Mesothelial cell of epicardium (in vitro differentiated cells): ENCODE results near the gene SLC19A2. TPM values are rescaled to one million over a fixed set of nuclear protein-coding genes. Genes with fewer than 3 reads are reported as not detected.

Experiments used
- DNase-seq, 2 experiments: peaks; one replicate each; pipeline ENCODE4 v3.0.0; 2021; ENCODE audit warnings: low spot score in 2 of 2; ENCODE audit not compliant: unreplicated experiment in 2 of 2
- H3K27ac Mint-ChIP-seq: 2 replicates; pipeline ENCODE4 v1.8.0; 2021; ENCODE audit warnings: mixed read lengths
- H3K27me3 Mint-ChIP-seq: 2 replicates; pipeline ENCODE4 v1.8.0; 2021; ENCODE audit warnings: low read depth, mixed read lengths
- H3K36me3 Mint-ChIP-seq: 2 replicates; pipeline ENCODE4 v1.8.0; 2021; ENCODE audit warnings: mixed read lengths
- H3K4me1 Mint-ChIP-seq: 2 replicates; pipeline ENCODE4 v1.8.0; 2021; ENCODE audit warnings: mixed read lengths
- H3K4me3 Mint-ChIP-seq: 2 replicates; pipeline ENCODE4 v1.8.0; 2021; ENCODE audit warnings: mild to moderate bottlenecking, moderate library complexity, mixed read lengths
- H3K9me3 Mint-ChIP-seq: 2 replicates; pipeline ENCODE4 v1.8.0; 2021; ENCODE audit warnings: mixed read lengths
- total RNA-seq: library from RNA; stranded (reverse); gene quantifications from 3 replicates; pipeline ENCODE4 v1.2.1, GENCODE V29; 2021
- TF ChIP-seq, protein P1 (sequence below): fragments of 200-600 bp; sonication (generic); IDR thresholded peaks from one replicate; pipeline ENCODE4 v1.5.0; 2021; ENCODE audit warnings: antibody characterized with exemption; ENCODE audit not compliant: unreplicated experiment

Gene SLC19A2
- total RNA-seq, 1 donor from 2014 or later: 18.2 TPM

DNA sequence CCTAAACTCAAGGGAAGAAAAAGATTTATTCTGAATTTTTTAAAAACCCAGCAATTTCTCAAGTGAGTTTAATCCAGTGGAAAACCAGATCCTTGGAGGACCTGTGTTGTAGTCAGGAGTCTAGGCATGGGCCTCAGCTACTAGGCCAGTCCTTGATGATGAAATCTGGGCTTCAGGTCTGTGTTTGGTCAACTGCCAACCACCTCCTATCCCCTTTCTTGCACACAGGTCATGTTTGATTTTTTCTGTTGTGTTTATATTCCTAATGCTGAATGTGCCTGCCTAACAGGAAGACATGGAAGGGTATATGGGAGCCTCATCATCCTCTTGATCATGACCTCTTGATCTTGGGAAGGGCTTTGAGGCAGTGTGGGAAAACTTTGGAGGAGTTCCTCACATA is 38.2 kb upstream of the SLC19A2 start:
- Mint-ChIP-seq H3K27ac (no peak overlapping the region), H3K4me1 (peaks cover 32% of the 10 kb centered on the region), H3K4me3 (no peak overlapping the region), H3K27me3 (no peaks in the 10 kb centered on the region), H3K9me3 (no peaks in the 10 kb centered on the region), H3K36me3 (no peaks in the 10 kb centered on the region)
- DNase-seq: no peak
- TF ChIP-seq, protein P1, sequence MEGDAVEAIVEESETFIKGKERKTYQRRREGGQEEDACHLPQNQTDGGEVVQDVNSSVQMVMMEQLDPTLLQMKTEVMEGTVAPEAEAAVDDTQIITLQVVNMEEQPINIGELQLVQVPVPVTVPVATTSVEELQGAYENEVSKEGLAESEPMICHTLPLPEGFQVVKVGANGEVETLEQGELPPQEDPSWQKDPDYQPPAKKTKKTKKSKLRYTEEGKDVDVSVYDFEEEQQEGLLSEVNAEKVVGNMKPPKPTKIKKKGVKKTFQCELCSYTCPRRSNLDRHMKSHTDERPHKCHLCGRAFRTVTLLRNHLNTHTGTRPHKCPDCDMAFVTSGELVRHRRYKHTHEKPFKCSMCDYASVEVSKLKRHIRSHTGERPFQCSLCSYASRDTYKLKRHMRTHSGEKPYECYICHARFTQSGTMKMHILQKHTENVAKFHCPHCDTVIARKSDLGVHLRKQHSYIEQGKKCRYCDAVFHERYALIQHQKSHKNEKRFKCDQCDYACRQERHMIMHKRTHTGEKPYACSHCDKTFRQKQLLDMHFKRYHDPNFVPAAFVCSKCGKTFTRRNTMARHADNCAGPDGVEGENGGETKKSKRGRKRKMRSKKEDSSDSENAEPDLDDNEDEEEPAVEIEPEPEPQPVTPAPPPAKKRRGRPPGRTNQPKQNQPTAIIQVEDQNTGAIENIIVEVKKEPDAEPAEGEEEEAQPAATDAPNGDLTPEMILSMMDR: no peak

DNA sequence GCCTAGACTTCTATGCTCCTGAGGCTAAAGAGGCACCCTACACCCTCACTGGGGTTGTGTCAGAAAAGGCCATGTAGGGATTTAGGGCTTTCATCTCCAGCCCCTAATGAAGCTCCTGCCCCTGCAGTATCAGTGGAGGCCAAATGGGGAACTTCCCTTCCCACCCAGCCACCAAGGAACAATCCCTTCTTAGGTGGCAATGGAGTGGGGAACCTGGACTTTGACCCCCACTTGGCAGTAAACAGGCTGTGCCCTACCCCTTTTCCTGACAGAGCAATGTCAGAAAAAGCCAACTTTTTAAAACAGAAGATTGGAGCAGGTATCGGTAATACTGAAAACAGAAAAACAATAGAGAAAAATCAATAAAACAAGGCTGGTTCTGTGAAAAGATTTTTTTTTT is 35.5 kb upstream of the SLC19A2 start:
- Mint-ChIP-seq H3K27ac (no peak overlapping the region), H3K4me1 (peaks cover 18% of the 10 kb centered on the region), H3K27me3 (no peaks in the 10 kb centered on the region), H3K36me3 (peaks cover 5% of the 10 kb centered on the region), H3K9me3 (no peaks in the 10 kb centered on the region), H3K4me3 (no peak overlapping the region)
- TF ChIP-seq, protein P1: no peak
- no peak for DNase-seq

DNA sequence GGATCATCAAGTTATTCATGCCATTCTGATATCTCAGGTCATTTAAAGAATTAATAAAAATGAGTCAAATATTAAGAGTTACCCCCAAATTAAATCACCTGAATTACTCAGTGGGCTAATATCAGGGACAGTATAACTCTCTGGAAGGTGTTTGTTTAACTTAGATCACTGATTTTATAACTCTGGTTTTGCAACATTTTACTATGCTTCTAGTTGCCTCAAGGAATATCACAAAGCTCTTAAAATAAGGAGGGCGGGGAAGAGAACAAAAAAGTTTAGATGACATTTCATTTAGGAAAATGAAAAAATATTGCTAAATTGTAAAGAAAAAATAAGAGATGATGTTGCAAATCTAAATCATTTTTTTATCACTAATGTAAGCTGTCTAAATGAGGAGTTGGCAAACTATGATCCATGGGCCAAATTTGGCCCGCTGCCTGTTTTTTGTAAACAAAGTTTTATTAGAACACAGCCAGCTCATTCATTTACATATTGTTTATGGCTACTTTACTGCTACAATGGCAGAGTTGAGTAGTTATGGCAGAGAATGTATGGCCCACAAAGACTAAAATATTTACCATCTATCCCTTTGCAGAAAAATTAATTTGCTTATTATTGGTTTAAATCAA is 31.9 kb upstream of the SLC19A2 start:
- Mint-ChIP-seq H3K27ac (no peak overlapping the region), H3K4me3 (no peak overlapping the region), H3K36me3 (peaks cover 5% of the 10 kb centered on the region), H3K9me3 (no peaks in the 10 kb centered on the region), H3K27me3 (no peaks in the 10 kb centered on the region), H3K4me1 (peaks cover 13% of the 10 kb centered on the region)
- TF ChIP-seq, protein P1: no peak
- no peak for DNase-seq

DNA sequence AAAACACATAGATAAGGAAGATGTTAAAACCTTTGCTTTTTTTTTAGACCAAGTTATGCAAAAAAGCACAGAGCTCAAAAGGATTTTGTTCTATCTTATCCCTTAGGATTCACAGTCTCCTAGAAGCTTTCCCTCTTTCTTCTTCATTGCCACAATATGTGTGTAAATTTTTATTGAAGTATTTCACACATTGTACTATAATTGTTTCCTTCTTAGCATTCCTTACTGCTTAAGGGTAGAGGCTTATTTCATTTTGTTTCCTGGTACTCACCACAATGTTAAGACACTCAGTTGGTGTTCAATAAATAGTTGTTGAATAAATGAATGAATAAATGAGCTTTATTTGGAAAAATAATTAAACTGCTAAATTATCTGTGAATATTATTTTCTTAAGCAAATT is 29.9 kb upstream of the SLC19A2 start:
- Mint-ChIP-seq H3K27me3 (no peaks in the 10 kb centered on the region), H3K9me3 (no peaks in the 10 kb centered on the region), H3K4me1 (peaks cover 13% of the 10 kb centered on the region), H3K27ac (no peak overlapping the region), H3K4me3 (no peak overlapping the region), H3K36me3 (peaks cover 5% of the 10 kb centered on the region)
- no peak for DNase-seq
- TF ChIP-seq, protein P1: no peak

DNA sequence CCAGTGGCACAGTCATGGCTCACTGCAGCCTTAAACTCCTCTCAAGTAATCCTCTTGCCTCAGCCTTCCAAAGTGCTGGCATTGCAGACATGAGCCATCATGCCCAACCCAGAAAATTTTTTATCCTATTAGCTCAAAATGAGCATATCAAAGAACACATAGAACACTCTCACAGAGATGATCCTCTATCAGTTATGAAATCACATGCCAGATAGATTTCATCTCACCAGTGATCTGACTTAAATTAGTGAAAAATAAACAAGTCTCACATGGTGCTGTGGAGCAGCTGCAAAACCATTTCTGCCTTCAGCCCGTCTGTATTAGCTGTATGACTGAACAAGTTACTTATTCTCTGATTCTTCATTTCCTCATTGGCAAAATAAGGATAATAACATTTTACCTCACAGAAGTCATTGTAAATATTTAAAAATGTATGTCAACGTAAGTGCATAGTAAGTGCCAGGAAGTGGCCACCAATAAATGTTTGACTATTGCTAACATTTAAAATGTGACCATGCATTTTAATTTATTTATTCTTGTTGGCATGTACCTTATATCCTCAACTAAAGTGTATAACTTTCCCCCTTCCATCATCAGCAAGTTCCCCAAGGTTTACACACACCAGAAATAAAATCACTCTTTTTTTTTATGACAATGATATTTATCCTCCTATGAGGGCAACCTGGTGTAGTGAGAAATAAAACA is 29.0 kb upstream of the SLC19A2 start:
- TF ChIP-seq, protein P1: no peak
- Mint-ChIP-seq H3K9me3 (no peaks in the 10 kb centered on the region), H3K27ac (no peak overlapping the region), H3K27me3 (no peaks in the 10 kb centered on the region), H3K36me3 (peaks cover 5% of the 10 kb centered on the region), H3K4me3 (no peak overlapping the region), H3K4me1 (peaks cover 13% of the 10 kb centered on the region)
- no peak for DNase-seq
